ENCODE results near the gene SZT2. TPM values are rescaled to one million over a fixed set of nuclear protein-coding genes. Genes with fewer than 3 reads are reported as not detected.

SZT2 gene
- polyA plus RNA-seq, 2 donors, result 9.8 to 39.3 TPM

- WGBS, 2 donors, result 91% methylated on average over 12 of the region's 12 CpGs
- Histone ChIP-seq H3K9me3 (ENCODE audit: control insufficient read depth in 2 of 2, insufficient read depth in 1 of 2, low read depth in 1 of 2, low read length in 1 of 2) (no peaks in the 10 kb centered on the region), H3K36me3 (ENCODE audit: control insufficient read depth in 2 of 2, insufficient read depth in 2 of 2, low read length in 1 of 2) (peaks cover 25 to 71% of the 10 kb centered on the region in 2 donors), H3K27ac (ENCODE audit: low read depth in 2 of 2, low read length in 1 of 2) (no peak overlapping the region), H3K4me3 (ENCODE audit: low read depth in 1 of 2, low read length in 2 of 2) (no peak overlapping the region), H3K27me3 (ENCODE audit: control insufficient read depth in 1 of 2, insufficient read depth in 2 of 2, low read length in 2 of 2) (no peaks in the 10 kb centered on the region), H3K4me1 (ENCODE audit: control insufficient read depth in 2 of 2, insufficient read depth in 2 of 2, low read length in 1 of 2) (no peaks in the 10 kb centered on the region)
Observed at GRCh38 chr1:43442756-43443155, 53.1 kb downstream of the SZT2 start.

DNA sequence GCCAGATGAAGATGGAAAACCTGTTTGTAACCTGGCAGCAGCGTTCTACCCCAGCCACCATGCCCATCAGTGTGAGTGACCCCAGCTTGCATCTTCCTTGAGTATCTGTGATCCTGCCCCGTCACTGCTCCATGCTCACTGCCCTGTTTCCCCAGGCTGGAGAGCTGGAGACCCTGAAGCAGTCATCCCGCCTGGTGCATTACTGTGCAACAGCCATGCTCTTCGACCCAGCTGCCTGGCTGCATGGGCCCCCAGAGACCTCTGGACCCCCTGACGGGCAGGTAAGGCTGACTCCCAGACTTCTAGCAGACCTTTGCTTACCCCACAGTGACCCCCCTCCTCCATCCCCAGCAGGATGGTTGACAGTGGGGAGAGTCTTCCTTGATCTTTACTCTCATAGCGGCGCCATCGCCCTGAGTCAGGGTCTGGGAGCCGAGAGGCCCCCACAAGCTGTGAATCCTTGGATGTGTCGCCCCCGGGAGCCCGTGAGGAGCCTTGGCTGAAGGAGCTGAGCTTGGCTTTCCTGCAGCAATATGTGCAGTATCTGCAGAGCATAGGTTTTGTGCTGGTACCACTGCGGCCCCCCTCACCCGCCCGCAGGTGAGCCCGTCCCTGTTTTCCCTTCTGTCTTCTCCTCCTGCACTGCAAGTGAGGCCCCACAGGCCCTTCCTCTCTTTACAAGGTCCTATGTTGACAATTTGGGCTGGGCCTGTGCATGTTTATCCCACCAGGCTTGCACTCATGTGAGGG lies 53.7 kb downstream of the SZT2 start:
- Histone ChIP-seq H3K36me3 (ENCODE audit: control insufficient read depth in 2 of 2, insufficient read depth in 2 of 2, low read length in 1 of 2) (peaks cover 27 to 76% of the 10 kb centered on the region in 2 donors), H3K27ac (ENCODE audit: low read depth in 2 of 2, low read length in 1 of 2) (no peak overlapping the region), H3K27me3 (ENCODE audit: control insufficient read depth in 1 of 2, insufficient read depth in 2 of 2, low read length in 2 of 2) (no peaks in the 10 kb centered on the region), H3K9me3 (ENCODE audit: control insufficient read depth in 2 of 2, insufficient read depth in 1 of 2, low read depth in 1 of 2, low read length in 1 of 2) (no peaks in the 10 kb centered on the region), H3K4me3 (ENCODE audit: low read depth in 1 of 2, low read length in 2 of 2) (no peak overlapping the region), H3K4me1 (ENCODE audit: control insufficient read depth in 2 of 2, insufficient read depth in 2 of 2, low read length in 1 of 2) (no peaks in the 10 kb centered on the region)
- 93 to 94% methylated on average over 16 of the region's 16 CpGs for WGBS, 2 donors

DNA sequence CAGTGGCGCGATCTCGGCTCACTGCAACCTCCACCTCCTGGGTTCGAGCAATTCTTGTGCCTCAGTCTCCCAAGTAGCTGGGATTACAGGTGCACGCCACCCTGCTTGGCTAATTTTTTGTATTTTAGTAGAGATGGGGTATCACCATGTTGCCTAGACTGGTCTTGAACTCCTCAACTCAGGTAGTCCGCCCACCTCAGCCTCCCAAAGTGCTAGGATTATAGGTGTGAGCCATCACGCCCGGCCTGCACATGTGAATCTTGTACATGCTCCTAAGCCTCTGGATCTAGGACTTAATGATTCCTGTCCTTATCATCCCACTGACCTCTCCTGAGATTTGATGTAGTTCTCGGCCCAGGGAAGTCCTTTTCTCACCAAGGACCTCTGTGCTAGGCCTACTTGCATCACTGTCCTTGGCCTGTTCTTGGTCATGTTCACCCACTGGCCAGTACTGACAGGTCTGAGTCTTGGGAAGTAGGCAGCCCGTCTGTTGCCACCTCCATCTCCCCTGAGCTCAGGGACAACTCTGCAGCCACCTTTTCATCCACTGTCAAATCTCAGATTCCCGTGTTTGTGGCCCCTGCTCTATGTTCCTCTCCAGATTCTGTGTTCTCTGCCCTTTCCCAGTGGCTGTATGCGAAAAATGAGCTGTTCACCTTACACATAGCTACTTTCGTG lies 54.6 kb downstream of the SZT2 start:
- no peak overlapping the region for H3K27ac ChIP-seq (ENCODE audit: low read depth in 2 of 2, low read length in 1 of 2)
- H3K4me1 ChIP-seq (ENCODE audit: control insufficient read depth in 2 of 2, insufficient read depth in 2 of 2, low read length in 1 of 2), result no peaks in the 10 kb centered on the region
- H3K36me3 ChIP-seq (ENCODE audit: control insufficient read depth in 2 of 2, insufficient read depth in 2 of 2, low read length in 1 of 2), result peaks cover 34 to 76% of the 10 kb centered on the region in 2 donors
- H3K27me3 ChIP-seq (ENCODE audit: control insufficient read depth in 1 of 2, insufficient read depth in 2 of 2, low read length in 2 of 2), result no peaks in the 10 kb centered on the region
- no peak overlapping the region for H3K4me3 ChIP-seq (ENCODE audit: low read depth in 1 of 2, low read length in 2 of 2)
- WGBS, 2 donors, result 93% methylated on average over 13 of the region's 13 CpGs
- no peaks in the 10 kb centered on the region for H3K9me3 ChIP-seq (ENCODE audit: control insufficient read depth in 2 of 2, insufficient read depth in 1 of 2, low read depth in 1 of 2, low read length in 1 of 2)

GRCh38 chr1:43444836-43445235 lies 55.1 kb downstream of the SZT2 start:
- Histone ChIP-seq H3K4me1 (ENCODE audit: control insufficient read depth in 2 of 2, insufficient read depth in 2 of 2, low read length in 1 of 2) (no peaks in the 10 kb centered on the region), H3K27me3 (ENCODE audit: control insufficient read depth in 1 of 2, insufficient read depth in 2 of 2, low read length in 2 of 2) (no peaks in the 10 kb centered on the region), H3K4me3 (ENCODE audit: low read depth in 1 of 2, low read length in 2 of 2) (no peak overlapping the region), H3K36me3 (ENCODE audit: control insufficient read depth in 2 of 2, insufficient read depth in 2 of 2, low read length in 1 of 2) (peaks cover 37 to 75% of the 10 kb centered on the region in 2 donors), H3K27ac (ENCODE audit: low read depth in 2 of 2, low read length in 1 of 2) (no peak overlapping the region), H3K9me3 (ENCODE audit: control insufficient read depth in 2 of 2, insufficient read depth in 1 of 2, low read depth in 1 of 2, low read length in 1 of 2) (no peaks in the 10 kb centered on the region)
- WGBS, 2 donors, result 71 to 79% methylated on average over 1 of the region's 1 CpG

- no peaks in the 10 kb centered on the region for H3K4me1 ChIP-seq (ENCODE audit: control insufficient read depth in 2 of 2, insufficient read depth in 2 of 2, low read length in 1 of 2)
- WGBS, 2 donors, result 88 to 89% methylated on average over 10 of the region's 10 CpGs
- no peak overlapping the region for H3K27ac ChIP-seq (ENCODE audit: low read depth in 2 of 2, low read length in 1 of 2)
- H3K9me3 ChIP-seq (ENCODE audit: control insufficient read depth in 2 of 2, insufficient read depth in 1 of 2, low read depth in 1 of 2, low read length in 1 of 2), result no peaks in the 10 kb centered on the region
- H3K4me3 ChIP-seq (ENCODE audit: low read depth in 1 of 2, low read length in 2 of 2), result no peak overlapping the region
- H3K36me3 ChIP-seq (ENCODE audit: control insufficient read depth in 2 of 2, insufficient read depth in 2 of 2, low read length in 1 of 2), result peaks cover 41 to 75% of the 10 kb centered on the region in 2 donors
- no peaks in the 10 kb centered on the region for H3K27me3 ChIP-seq (ENCODE audit: control insufficient read depth in 1 of 2, insufficient read depth in 2 of 2, low read length in 2 of 2)
Observed at GRCh38 chr1:43445606-43446387, 56.1 kb downstream of the SZT2 start.

GRCh38 chr1:43446388-43446740 lies 56.7 kb downstream of the SZT2 start:
- 93 to 95% methylated on average over 4 of the region's 4 CpGs for WGBS, 2 donors
- H3K27me3 ChIP-seq (ENCODE audit: control insufficient read depth in 1 of 2, insufficient read depth in 2 of 2, low read length in 2 of 2), result no peaks in the 10 kb centered on the region
- no peak overlapping the region for H3K27ac ChIP-seq (ENCODE audit: low read depth in 2 of 2, low read length in 1 of 2)
- H3K4me3 ChIP-seq (ENCODE audit: low read depth in 1 of 2, low read length in 2 of 2), result no peak overlapping the region
- peaks cover 36 to 78% of the 10 kb centered on the region in 2 donors for H3K36me3 ChIP-seq (ENCODE audit: control insufficient read depth in 2 of 2, insufficient read depth in 2 of 2, low read length in 1 of 2)
- H3K4me1 ChIP-seq (ENCODE audit: control insufficient read depth in 2 of 2, insufficient read depth in 2 of 2, low read length in 1 of 2), result no peaks in the 10 kb centered on the region
- H3K9me3 ChIP-seq (ENCODE audit: control insufficient read depth in 2 of 2, insufficient read depth in 1 of 2, low read depth in 1 of 2, low read length in 1 of 2), result no peaks in the 10 kb centered on the region

DNA sequence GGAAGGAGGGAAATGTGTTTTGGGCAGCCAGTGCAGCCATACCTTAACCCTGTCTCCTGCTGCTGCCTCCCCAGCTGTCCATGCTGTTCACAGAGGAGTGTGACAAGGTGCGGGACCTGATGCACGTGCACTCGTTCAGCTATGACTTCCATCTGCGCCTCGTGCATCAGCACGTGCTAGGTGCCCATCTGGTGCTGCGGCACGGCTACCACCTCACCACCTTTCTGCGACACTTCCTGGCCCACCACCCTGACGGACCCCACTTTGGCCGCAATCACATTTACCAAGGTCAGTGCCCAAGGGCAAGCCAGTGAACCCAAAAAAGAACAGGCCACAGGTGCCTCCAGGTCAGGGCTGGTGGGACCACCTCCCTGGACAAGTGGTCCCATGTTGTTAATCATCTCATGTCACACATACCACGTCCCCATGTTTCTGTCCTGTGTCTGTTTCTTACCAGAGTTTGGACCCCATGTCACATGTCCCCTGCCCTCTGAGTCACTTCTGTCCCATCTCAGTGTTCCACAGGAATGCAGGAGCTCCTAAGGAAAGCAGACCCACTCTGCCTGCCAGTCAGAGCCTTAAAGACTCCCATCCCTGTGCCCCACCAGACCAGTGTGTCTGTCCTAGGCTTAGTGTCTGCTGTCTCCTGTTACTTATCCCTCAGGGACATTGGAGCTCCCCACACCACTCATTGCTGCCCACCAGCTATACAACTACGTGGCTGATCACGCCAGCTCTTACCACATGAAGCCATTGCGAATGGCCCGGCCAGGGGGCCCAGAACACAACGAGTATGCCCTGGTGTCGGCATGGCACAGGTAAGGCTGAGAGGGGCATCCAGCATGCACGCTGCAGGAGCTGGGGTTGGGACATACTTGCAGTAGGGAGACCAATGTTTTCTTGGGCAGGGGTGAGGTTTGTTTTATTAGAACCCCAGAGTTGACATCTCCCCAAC lies 57.5 kb downstream of the SZT2 start:
- Histone ChIP-seq H3K27ac (ENCODE audit: low read depth in 2 of 2, low read length in 1 of 2) (no peak overlapping the region), H3K4me1 (ENCODE audit: control insufficient read depth in 2 of 2, insufficient read depth in 2 of 2, low read length in 1 of 2) (no peaks in the 10 kb centered on the region), H3K36me3 (ENCODE audit: control insufficient read depth in 2 of 2, insufficient read depth in 2 of 2, low read length in 1 of 2) (peaks cover 36 to 78% of the 10 kb centered on the region in 2 donors), H3K9me3 (ENCODE audit: control insufficient read depth in 2 of 2, insufficient read depth in 1 of 2, low read depth in 1 of 2, low read length in 1 of 2) (no peaks in the 10 kb centered on the region), H3K27me3 (ENCODE audit: control insufficient read depth in 1 of 2, insufficient read depth in 2 of 2, low read length in 2 of 2) (no peaks in the 10 kb centered on the region), H3K4me3 (ENCODE audit: low read depth in 1 of 2, low read length in 2 of 2) (no peak overlapping the region)
- WGBS, 2 donors, result 93 to 95% methylated on average over 19 of the region's 19 CpGs

GRCh38 chr1:43447891-43448708 lies 58.4 kb downstream of the SZT2 start:
- Histone ChIP-seq H3K4me1 (ENCODE audit: control insufficient read depth in 2 of 2, insufficient read depth in 2 of 2, low read length in 1 of 2) (no peaks in the 10 kb centered on the region), H3K27me3 (ENCODE audit: control insufficient read depth in 1 of 2, insufficient read depth in 2 of 2, low read length in 2 of 2) (no peaks in the 10 kb centered on the region), H3K9me3 (ENCODE audit: control insufficient read depth in 2 of 2, insufficient read depth in 1 of 2, low read depth in 1 of 2, low read length in 1 of 2) (no peaks in the 10 kb centered on the region), H3K27ac (ENCODE audit: low read depth in 2 of 2, low read length in 1 of 2) (no peak overlapping the region), H3K36me3 (ENCODE audit: control insufficient read depth in 2 of 2, insufficient read depth in 2 of 2, low read length in 1 of 2) (peaks cover 36 to 68% of the 10 kb centered on the region in 2 donors), H3K4me3 (ENCODE audit: low read depth in 1 of 2, low read length in 2 of 2) (no peak overlapping the region)
- WGBS, 2 donors, result 81% methylated on average over 24 to 25 of the region's 25 CpGs

Measured in esophagus (tissue), 2 donors.